SK-N-SH (cell line): Measurements from ENCODE around the gene FLNA.

Experiments
- EP300 ChIP-seq, 2 experiments: IDR thresholded peaks; 2 replicates each; pipeline versions ENCODE4 v1.4.0 to v1.6.1; 2012; ENCODE audit warnings: borderline replicate concordance in 1 of 2, low read depth in 1 of 2, low read length in 1 of 2
- FOXJ3 ChIP-seq: sonication (generic); formaldehyde crosslinking; IDR thresholded peaks from 2 replicates; pipeline ENCODE4 v1.5.1; 2020; ENCODE audit warnings: mild to moderate bottlenecking, missing genetic modification reagents
- FOXM1 ChIP-seq: IDR thresholded peaks from 2 replicates; pipeline ENCODE4 v1.4.0; 2012; ENCODE audit warnings: low read depth, mild to moderate bottlenecking
- NFIC ChIP-seq: IDR thresholded peaks from 2 replicates; pipeline ENCODE4 v1.4.0; 2012; ENCODE audit warnings: borderline replicate concordance
- RAD21 ChIP-seq: IDR thresholded peaks from 2 replicates; pipeline ENCODE4 v1.6.1; 2012; ENCODE audit warnings: mild to moderate bottlenecking, low read length
- RCOR1 ChIP-seq: fragments of 150-350 bp; IDR thresholded peaks from 2 replicates; pipeline ENCODE4 v1.6.1; 2017; ENCODE audit warnings: antibody characterized with exemption, low read length
- TEAD4 ChIP-seq: IDR thresholded peaks from 2 replicates; pipeline ENCODE4 v1.4.0; 2012; ENCODE audit warnings: mild to moderate bottlenecking, borderline replicate concordance; ENCODE audit not compliant: insufficient read depth
- TF ChIP-seq, protein P1 (sequence below): fragments of 150-350 bp; IDR thresholded peaks from 2 replicates; pipeline ENCODE4 v1.6.1; 2017; ENCODE audit warnings: antibody characterized with exemption, low read length, low read depth, borderline replicate concordance
- TF ChIP-seq, protein P2 (sequence below): fragments of 200-600 bp; sonication (generic); IDR thresholded peaks from 2 replicates; pipeline ENCODE4 v1.6.1; 2017; ENCODE audit warnings: antibody characterized with exemption, mild to moderate bottlenecking, moderate library complexity

DNA sequence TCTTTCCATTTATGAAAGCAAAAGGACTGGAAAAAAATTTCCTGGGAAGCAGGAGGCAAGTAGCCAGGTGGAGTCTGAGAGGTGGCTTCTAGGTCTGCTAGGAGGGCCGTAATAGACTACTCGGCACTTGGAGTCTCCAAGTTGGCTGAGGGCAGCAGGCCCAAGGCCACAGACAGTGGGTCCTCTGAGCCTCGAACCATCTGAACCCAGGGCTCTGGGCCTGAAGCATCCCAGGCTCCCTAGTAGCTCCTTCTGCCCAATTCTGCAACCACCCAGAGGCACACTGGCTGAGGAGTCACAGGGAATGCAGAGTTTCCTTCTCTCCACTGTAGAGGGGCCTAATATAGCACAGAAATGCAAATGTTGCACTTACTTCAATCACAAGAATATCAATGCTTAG is 59.0 kb downstream of the FLNA start:
- TF ChIP-seq NFIC (no peak), RAD21 (no peak), FOXM1 (no peak), EP300 (IDR thresholded peaks at IDR 0.05; ENCODE audit: borderline replicate concordance in 1 of 2, low read depth in 1 of 2, low read length in 1 of 2) (no peak), FOXJ3 (CRISPR knock-in tag) (no peak), RCOR1 (no peak), TEAD4 (no peak)
- TF ChIP-seq, protein P1, sequence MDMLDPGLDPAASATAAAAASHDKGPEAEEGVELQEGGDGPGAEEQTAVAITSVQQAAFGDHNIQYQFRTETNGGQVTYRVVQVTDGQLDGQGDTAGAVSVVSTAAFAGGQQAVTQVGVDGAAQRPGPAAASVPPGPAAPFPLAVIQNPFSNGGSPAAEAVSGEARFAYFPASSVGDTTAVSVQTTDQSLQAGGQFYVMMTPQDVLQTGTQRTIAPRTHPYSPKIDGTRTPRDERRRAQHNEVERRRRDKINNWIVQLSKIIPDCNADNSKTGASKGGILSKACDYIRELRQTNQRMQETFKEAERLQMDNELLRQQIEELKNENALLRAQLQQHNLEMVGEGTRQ, result no peak
- TF ChIP-seq, protein P2, sequence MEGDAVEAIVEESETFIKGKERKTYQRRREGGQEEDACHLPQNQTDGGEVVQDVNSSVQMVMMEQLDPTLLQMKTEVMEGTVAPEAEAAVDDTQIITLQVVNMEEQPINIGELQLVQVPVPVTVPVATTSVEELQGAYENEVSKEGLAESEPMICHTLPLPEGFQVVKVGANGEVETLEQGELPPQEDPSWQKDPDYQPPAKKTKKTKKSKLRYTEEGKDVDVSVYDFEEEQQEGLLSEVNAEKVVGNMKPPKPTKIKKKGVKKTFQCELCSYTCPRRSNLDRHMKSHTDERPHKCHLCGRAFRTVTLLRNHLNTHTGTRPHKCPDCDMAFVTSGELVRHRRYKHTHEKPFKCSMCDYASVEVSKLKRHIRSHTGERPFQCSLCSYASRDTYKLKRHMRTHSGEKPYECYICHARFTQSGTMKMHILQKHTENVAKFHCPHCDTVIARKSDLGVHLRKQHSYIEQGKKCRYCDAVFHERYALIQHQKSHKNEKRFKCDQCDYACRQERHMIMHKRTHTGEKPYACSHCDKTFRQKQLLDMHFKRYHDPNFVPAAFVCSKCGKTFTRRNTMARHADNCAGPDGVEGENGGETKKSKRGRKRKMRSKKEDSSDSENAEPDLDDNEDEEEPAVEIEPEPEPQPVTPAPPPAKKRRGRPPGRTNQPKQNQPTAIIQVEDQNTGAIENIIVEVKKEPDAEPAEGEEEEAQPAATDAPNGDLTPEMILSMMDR, result no peak
